Peyer's patch (tissue), 4 donors: ENCODE measurements around the gene BOLA2.
"Not testable (repeated sequence)": the region's sequence is repeated elsewhere in the genome, so short reads cannot be mapped to it uniquely, and the experiment has no call there.

Experiments used
- CTCF ChIP-seq, 6 experiments: fragments of 450-650 bp in 4 of 6; fragments of 200-600 bp in 2 of 6; sonication (generic) in 1 of 6; IDR thresholded peaks; one replicate each; pipeline ENCODE4 v1.5.1; 2017 to 2019; ENCODE audit warnings: antibody characterized with exemption in 6 of 6, mild to moderate bottlenecking in 3 of 6, moderate library complexity in 1 of 6
- POLR2A ChIP-seq, 2 donors: fragments of 450-650 bp; IDR thresholded peaks; one replicate each; pipeline ENCODE4 v1.5.1; 2017; ENCODE audit warnings: antibody characterized with exemption in 2 of 2, mild to moderate bottlenecking in 2 of 2, moderate library complexity in 2 of 2

GRCh38 chr16:29472065-29472464 is 17.9 kb upstream of the BOLA2 start:
- not testable (repeated sequence) for TF ChIP-seq CTCF, POLR2A (IDR thresholded peaks at IDR 0.05)
